Neutrophil (primary cell): ENCODE measurements around the gene NDUFB11.
"Not testable (repeated sequence)": the region's sequence is repeated elsewhere in the genome, so short reads cannot be mapped to it uniquely, and the experiment has no call there.

ENCODE experiments used
- H3K27ac ChIP-seq: fragments of 200-600 bp; sonication (generic); 2 replicates; pipeline ENCODE4 v1.5.1; 2016; ENCODE audit warnings: mild to moderate bottlenecking, moderate library complexity
- H3K27me3 ChIP-seq: fragments of 200-600 bp; sonication (generic); 2 replicates; pipeline ENCODE4 v1.6.0; 2016; ENCODE audit warnings: mild to moderate bottlenecking
- H3K36me3 ChIP-seq: fragments of 200-600 bp; sonication (generic); 2 replicates; pipeline ENCODE4 v1.5.1; 2017
- H3K4me1 ChIP-seq, 2 experiments: fragments of 200-600 bp in 1 of 2; sonication (generic) in 1 of 2; 1 replicate in 1 of 2; 2 replicates in 1 of 2; pipeline versions ENCODE4 v1.5.1 to v1.6.1; 2013 to 2016; ENCODE audit warnings: low read depth in 1 of 2, low read length in 1 of 2, mild to moderate bottlenecking in 1 of 2, moderate library complexity in 1 of 2; ENCODE audit not compliant: control insufficient read depth in 1 of 2, insufficient read depth in 1 of 2
- H3K4me3 ChIP-seq, 2 experiments: fragments of 200-600 bp in 1 of 2; sonication (generic) in 1 of 2; 1 replicate in 1 of 2; 2 replicates in 1 of 2; pipeline ENCODE4 v1.5.1; 2013 to 2016; ENCODE audit warnings: low read depth in 1 of 2, low read length in 1 of 2, mild to moderate bottlenecking in 1 of 2, moderate library complexity in 1 of 2
- H3K9me3 ChIP-seq: fragments of 200-600 bp; sonication (generic); 2 replicates; pipeline ENCODE4 v1.5.1; 2016
- CTCF ChIP-seq: fragments of 200-600 bp; sonication (generic); IDR thresholded peaks from 2 replicates; pipeline ENCODE4 v1.5.1; 2016; ENCODE audit warnings: antibody characterized with exemption

Gene NDUFB11

GRCh38 chrX:47129899-47130358 is 14.6 kb downstream of the NDUFB11 start:
- Histone ChIP-seq H3K27me3 (no peaks in the 10 kb centered on the region), H3K36me3 (no peaks in the 10 kb centered on the region), H3K4me1 (peaks cover 0 to 2% of the 10 kb centered on the region in 2 experiments), H3K9me3 (no peaks in the 10 kb centered on the region), H3K27ac (peak overlapping the region; percentile 86), H3K4me3 (peak overlapping the region; percentile 71 to 80)
- TF ChIP-seq CTCF: no peak

- no peaks in the 10 kb centered on the region for H3K27me3 ChIP-seq
- peak overlapping the region; percentile 71 to 80 for H3K4me3 ChIP-seq
- H3K4me1 ChIP-seq: peaks cover 0 to 2% of the 10 kb centered on the region in 2 experiments
- H3K9me3 ChIP-seq: no peaks in the 10 kb centered on the region
- H3K27ac ChIP-seq: peak overlapping the region; percentile 86
- no peaks in the 10 kb centered on the region for H3K36me3 ChIP-seq
- TF ChIP-seq CTCF: no peak
Measured at GRCh38 chrX:47129157-47129898, 15.2 kb downstream of the NDUFB11 start.

- H3K27me3 ChIP-seq, H3K4me1 ChIP-seq, H3K36me3 ChIP-seq, H3K9me3 ChIP-seq, H3K27ac ChIP-seq, H3K4me3 ChIP-seq: not testable (repeated sequence)
Measured at GRCh38 chrX:47124466-47124865, 20.0 kb downstream of the NDUFB11 start.

- not testable (repeated sequence) for H3K27ac ChIP-seq, H3K4me3 ChIP-seq, H3K4me1 ChIP-seq, H3K27me3 ChIP-seq, H3K36me3 ChIP-seq, H3K9me3 ChIP-seq
Measured at GRCh38 chrX:47116551-47117110, 27.9 kb downstream of the NDUFB11 start.

GRCh38 chrX:47112316-47112954 is 32.1 kb downstream of the NDUFB11 start:
- no peak overlapping the region for H3K27ac ChIP-seq
- H3K9me3 ChIP-seq: no peaks in the 10 kb centered on the region
- no peak overlapping the region for H3K4me3 ChIP-seq
- H3K36me3 ChIP-seq: no peaks in the 10 kb centered on the region
- no peaks in the 10 kb centered on the region for H3K27me3 ChIP-seq
- H3K4me1 ChIP-seq: no peaks in the 10 kb centered on the region
- TF ChIP-seq CTCF: no peak

GRCh38 chrX:47110936-47111615 is 33.4 kb downstream of the NDUFB11 start:
- not testable (repeated sequence) for H3K9me3 ChIP-seq, H3K27ac ChIP-seq, H3K27me3 ChIP-seq, H3K4me3 ChIP-seq, H3K4me1 ChIP-seq, H3K36me3 ChIP-seq
